RCC 7860 (cell line): ENCODE results near the gene OR52K2.
"Not testable (repeated sequence)": the region's sequence is repeated elsewhere in the genome, so short reads cannot be mapped to it uniquely, and the experiment has no call there.

Experiments used
- DNase-seq: peaks from one replicate; pipeline ENCODE4 v3.0.0-alpha.2; 2015; ENCODE audit warnings: low spot score
- FAIRE-seq: peaks from 2 replicates; lab custom pipeline; 2012; peaks lifted over from hg19 to GRCh38; lab: Jason Lieb, UNC

Gene OR52K2

DNA sequence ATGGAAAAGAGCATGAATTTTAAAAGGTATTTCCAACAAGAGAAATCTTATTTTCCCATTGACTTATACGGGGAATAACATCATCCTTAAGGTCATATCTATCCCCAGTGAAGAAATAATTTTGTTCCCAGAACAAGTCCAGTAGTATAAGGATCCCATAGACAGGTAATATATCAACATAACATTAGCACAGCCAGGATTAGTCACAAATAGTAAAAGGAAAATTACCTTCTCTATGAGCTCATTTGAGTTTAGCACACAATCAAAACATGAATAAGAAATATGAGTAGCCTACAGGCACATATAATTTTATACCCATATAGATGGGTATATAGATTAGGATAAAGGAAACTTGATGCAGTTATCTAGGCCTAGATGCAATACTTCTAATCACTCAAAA, 30.5 kb downstream of the OR52K2 start:
- no peak for FAIRE-seq
- DNase-seq = no peak

DNA sequence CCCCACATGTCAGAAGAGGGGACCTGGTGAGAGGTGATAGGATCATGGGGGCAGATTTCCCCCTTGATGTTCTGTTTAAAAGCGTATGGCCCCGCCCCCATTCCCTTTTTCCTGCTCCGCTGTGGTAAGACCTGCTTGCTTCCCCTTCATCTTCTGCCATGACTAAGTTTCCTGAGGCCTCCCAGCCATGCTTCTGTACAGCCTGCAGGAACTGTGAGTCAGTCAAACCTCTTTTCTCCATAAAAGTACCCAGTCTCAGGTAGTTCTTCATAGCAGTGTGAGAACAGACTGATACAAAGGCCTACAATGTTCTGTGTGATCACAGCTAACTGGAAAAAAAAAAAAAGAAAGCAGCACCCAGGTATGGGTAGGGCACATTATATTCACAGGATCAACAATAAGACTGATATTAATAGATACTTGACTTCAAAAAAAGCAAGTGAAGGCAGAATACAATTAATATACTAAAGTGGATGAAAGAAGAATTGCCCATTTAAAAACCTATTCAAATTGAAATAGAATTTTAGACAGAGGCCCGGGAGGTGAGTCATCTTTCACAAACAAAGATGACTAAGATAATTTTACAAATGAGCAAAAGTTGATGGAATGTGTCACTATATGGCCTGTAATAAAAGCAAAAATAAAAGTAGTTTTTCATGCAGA, 31.6 kb downstream of the OR52K2 start:
- FAIRE-seq = no peak
- no peak for DNase-seq

DNA sequence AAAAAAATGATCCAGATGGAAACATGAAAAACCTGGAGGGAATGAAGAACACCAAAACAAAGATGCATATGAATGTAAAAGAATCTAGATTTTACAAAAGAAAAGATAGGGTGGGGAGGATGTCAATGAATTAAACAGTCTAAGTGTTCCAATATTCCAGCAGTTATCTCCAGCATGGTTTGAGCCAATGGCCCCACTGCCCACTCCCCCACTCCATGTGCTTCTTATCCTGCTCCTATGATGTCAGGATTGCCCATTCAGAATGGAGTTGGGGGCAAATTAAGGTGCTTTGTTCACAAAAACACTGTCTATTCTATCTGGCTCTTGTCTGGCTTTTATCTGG, 32.1 kb downstream of the OR52K2 start:
- DNase-seq = no peak
- FAIRE-seq = no peak

GRCh38 chr11:4482445-4482844, 33.4 kb downstream of the OR52K2 start, which contains the start of gene OR52K1:
OR52K1 (plus strand) TSS chr11:4482646; CDS start chr11:4488901, 6,255 bp downstream.
- DNase-seq (no peak), FAIRE-seq (no peak)

DNA sequence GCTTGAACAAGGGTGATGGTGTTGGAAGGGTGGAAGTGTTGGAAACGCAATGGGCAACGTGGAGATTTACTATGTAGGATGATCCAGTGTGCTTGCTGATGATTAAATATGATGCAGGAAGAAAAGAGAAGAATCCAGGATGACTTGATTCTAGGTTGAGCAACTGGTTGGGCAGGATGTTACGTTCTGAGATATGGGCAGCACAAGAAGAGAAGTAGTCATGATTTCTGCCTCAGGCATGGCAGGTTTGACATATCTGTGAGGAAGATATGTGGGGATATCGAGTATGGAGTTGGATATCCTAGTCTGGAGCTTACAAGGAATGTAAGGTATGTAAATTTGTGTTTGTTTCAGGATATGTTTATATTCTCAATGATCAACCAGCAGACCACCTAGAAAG, 35.2 kb downstream of the OR52K2 start:
- FAIRE-seq = no peak

GRCh38 chr11:4491405-4491804, 42.3 kb downstream of the OR52K2 start:
- FAIRE-seq, DNase-seq: not testable (repeated sequence)

More for the DNA sequence above, 35.2 kb downstream of the OR52K2 start:
- no peak for DNase-seq

DNA sequence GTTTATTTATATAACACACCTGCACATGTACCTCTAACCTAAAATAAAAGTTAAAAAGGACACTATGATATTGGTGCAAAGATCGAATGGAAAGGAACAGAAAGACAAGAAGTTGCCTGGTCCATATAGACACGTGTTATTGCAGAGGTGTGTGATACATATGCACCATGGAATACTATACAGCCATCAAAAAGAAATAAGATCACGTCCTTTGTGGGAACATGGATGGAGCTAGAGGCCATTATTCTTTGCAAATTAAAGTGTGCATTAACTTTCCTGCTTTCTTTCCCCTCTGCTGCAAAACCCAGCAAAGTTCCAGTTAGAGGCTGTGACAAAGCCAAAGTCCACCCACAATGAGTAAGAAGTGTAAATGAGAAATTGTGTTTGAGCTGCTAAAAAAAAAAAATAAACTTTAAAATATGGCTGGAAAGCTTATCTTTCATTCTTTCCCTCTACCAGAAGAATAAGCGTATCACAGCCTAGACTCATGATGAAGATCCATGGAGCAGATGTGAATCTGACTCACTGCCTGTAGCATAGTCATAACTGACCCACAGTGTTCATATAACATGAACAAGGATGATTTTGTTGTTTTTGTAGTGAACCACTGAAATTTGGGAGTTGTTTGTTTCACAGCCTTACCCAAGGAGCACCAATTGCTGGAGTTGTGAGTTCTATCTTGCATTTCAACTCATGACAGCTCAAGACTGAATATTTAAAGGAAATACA, 42.9 kb downstream of the OR52K2 start:
- FAIRE-seq (no peak), DNase-seq (no peak)

DNA sequence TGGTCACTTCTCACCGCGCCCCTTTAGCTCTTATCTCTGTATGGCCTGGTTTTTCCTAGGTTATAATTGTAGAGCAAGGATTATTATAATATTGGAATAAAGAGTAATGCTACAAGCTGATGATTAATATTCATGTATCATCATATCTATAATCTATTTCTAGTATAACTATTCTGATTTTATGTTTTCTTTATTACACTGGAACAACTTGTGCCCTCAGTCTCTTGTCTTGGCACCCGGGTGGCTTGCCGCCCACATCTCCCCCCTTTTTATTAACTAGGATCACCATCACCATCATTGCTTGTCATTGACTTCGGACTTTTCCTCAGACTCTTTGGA, 44.4 kb downstream of the OR52K2 start:
- DNase-seq (no peak), FAIRE-seq (no peak)

- no peak for FAIRE-seq
- no peak for DNase-seq
These were observed 46.4 kb downstream of the OR52K2 start for GRCh38 chr11:4495487-4495886.

DNA sequence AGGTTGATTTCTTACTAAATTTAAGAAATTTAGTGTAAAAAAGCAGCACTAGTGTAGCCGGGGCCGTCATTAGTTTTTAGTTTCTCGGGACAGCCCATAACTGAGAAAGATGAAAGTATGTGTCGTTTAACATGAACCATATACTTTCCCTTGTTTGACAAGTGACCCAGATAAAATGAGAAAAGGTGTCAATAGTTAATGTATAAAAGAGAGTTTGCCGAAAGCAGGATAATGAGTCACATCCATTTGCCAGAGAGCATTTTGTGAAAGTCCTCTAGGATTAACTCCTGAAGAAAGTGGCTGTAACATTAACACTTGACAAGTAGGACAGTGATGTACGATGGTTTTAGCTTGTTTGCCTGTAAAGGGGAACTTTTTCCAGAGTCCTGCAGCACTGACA, 46.9 kb downstream of the OR52K2 start:
- FAIRE-seq (no peak), DNase-seq (no peak)

- no peak for FAIRE-seq
These were observed 47.6 kb downstream of the OR52K2 start for GRCh38 chr11:4496557-4497248.

More at GRCh38 chr11:4496557-4497248, 47.6 kb downstream of the OR52K2 start:
- DNase-seq = no peak
